Measurements from ENCODE around the gene PXK. TPM values are rescaled to one million over a fixed set of nuclear protein-coding genes. Genes with fewer than 3 reads are reported as not detected.

Gene PXK
- total RNA-seq, 4 donors from 2014 or later: 28.2 to 35.3 (median 30.3) TPM

- Histone ChIP-seq H3K27me3 (no peaks in the 10 kb centered on the region), H3K36me3 (peaks cover 0 to 19% (median 8%) of the 10 kb centered on the region in 4 donors), H3K4me3 (peak overlapping the region in 1 of 4 donors; percentile 1), H3K27ac (replicated peaks in 1 of 4) (peak overlapping the region; percentile 36 to 70 (median 65)), H3K9me3 (no peaks in the 10 kb centered on the region), H3K4me1 (peaks cover 46 to 69% (median 62%) of the 10 kb centered on the region in 4 donors)
- DNase-seq (ENCODE audit: extremely low spot score): no peak
- TF ChIP-seq POLR2A (IDR thresholded peaks at IDR 0.05; ENCODE audit: low read depth) (no peak), POLR2AphosphoS5 (IDR thresholded peaks at IDR 0.05) (peak in 1 of 2 donors; percentile 21)
- intact Hi-C loops (cut with DNase I): no loop called here
These were observed 55.9 kb downstream of the PXK start for GRCh38 chr3:58388550-58389091.

GRCh38 chr3:58391156-58391865 lies 58.6 kb downstream of the PXK start:
- H3K9me3 ChIP-seq: no peaks in the 10 kb centered on the region
- intact Hi-C loops (cut with DNase I): no loop called here
- peak overlapping the region in 1 of 4 donors; percentile 6 for H3K4me3 ChIP-seq
- peaks cover 10 to 34% (median 20%) of the 10 kb centered on the region in 4 donors for H3K36me3 ChIP-seq
- H3K27ac ChIP-seq (replicated peaks in 1 of 4): peak overlapping the region; percentile 15 to 35 (median 27)
- 68% methylated on average over 3 of the region's 3 CpGs for WGBS
- DNase-seq (ENCODE audit: extremely low spot score): no peak
- TF ChIP-seq POLR2A (IDR thresholded peaks at IDR 0.05; ENCODE audit: low read depth) (no peak), CTCF (IDR thresholded peaks at IDR 0.05) (no peak), EP300 (IDR thresholded peaks at IDR 0.05) (no peak), POLR2AphosphoS5 (IDR thresholded peaks at IDR 0.05) (no peak)
- no peaks in the 10 kb centered on the region for H3K27me3 ChIP-seq
- H3K4me1 ChIP-seq: peaks cover 40 to 64% (median 60%) of the 10 kb centered on the region in 4 donors

GRCh38 chr3:58392181-58392580 lies 59.5 kb downstream of the PXK start:
- H3K36me3 ChIP-seq: peaks cover 14 to 43% (median 28%) of the 10 kb centered on the region in 4 donors
- WGBS: 43% methylated on average over 3 of the region's 3 CpGs
- H3K4me3 ChIP-seq: no peak overlapping the region
- no peaks in the 10 kb centered on the region for H3K9me3 ChIP-seq
- H3K27me3 ChIP-seq: no peaks in the 10 kb centered on the region
- intact Hi-C loops (cut with DNase I): no loop called here
- TF ChIP-seq POLR2AphosphoS5 (IDR thresholded peaks at IDR 0.05) (no peak), EP300 (IDR thresholded peaks at IDR 0.05) (no peak), POLR2A (IDR thresholded peaks at IDR 0.05; ENCODE audit: low read depth) (no peak), CTCF (IDR thresholded peaks at IDR 0.05) (no peak)
- H3K4me1 ChIP-seq: peaks cover 31 to 56% (median 51%) of the 10 kb centered on the region in 4 donors
- H3K27ac ChIP-seq (replicated peaks in 1 of 4): peak overlapping the region; percentile 15 to 35 (median 27)
- no peak for DNase-seq (ENCODE audit: extremely low spot score)

GRCh38 chr3:58394339-58394738 lies 61.6 kb downstream of the PXK start:
- H3K27ac ChIP-seq (replicated peaks in 1 of 4): no peak overlapping the region
- H3K4me3 ChIP-seq: no peak overlapping the region

More at GRCh38 chr3:58394339-58394738, 61.6 kb downstream of the PXK start:
- H3K27me3 ChIP-seq: no peaks in the 10 kb centered on the region
- no peak for DNase-seq (ENCODE audit: extremely low spot score)
- intact Hi-C loops (cut with DNase I): no loop called here
- H3K4me1 ChIP-seq: peaks cover 18 to 45% (median 32%) of the 10 kb centered on the region in 4 donors
- TF ChIP-seq POLR2A (IDR thresholded peaks at IDR 0.05; ENCODE audit: low read depth) (no peak), CTCF (IDR thresholded peaks at IDR 0.05) (no peak)
- H3K36me3 ChIP-seq: peaks cover 35 to 64% (median 47%) of the 10 kb centered on the region in 4 donors
- H3K9me3 ChIP-seq: no peaks in the 10 kb centered on the region
